GM21381 (cell line): ENCODE measurements around the gene SPEF2.

Source experiments
- ATAC-seq: cut with Tn5 transposase; IDR thresholded peaks from one replicate; pipeline ENCODE4 v1.9.1; 2021; ENCODE audit warnings: mild to moderate bottlenecking, moderate library complexity; ENCODE audit not compliant: unreplicated experiment

The SPEF2 gene

GRCh38 chr5:35780236-35780635 lies 162.6 kb downstream of the SPEF2 start:
- no peak for ATAC-seq

- no peak for ATAC-seq
Observed at GRCh38 chr5:35781181-35781790, 163.6 kb downstream of the SPEF2 start.

- ATAC-seq, result no peak
Observed at GRCh38 chr5:35783551-35783950, 165.9 kb downstream of the SPEF2 start.

GRCh38 chr5:35785601-35786085 lies 168.0 kb downstream of the SPEF2 start:
- no peak for ATAC-seq

DNA sequence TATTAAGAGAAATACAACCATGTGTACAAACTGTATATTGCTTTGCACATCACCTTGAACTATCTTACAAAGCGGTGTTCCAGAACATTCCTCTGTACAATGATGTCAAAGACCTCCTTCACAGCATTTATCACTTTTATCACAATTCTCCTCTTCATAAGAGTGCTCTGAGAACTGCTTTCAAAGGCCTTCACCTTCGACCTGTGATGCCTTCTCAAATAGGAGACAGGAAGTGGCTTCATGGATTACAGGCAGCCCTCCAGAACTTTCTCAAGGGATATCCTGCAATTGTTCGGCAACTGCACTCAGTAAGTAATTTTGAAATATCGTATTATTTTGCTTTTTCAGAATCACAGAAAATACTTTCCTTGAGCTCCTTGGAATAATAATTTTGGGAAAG lies 171.1 kb downstream of the SPEF2 start:
- ATAC-seq, result no peak

DNA sequence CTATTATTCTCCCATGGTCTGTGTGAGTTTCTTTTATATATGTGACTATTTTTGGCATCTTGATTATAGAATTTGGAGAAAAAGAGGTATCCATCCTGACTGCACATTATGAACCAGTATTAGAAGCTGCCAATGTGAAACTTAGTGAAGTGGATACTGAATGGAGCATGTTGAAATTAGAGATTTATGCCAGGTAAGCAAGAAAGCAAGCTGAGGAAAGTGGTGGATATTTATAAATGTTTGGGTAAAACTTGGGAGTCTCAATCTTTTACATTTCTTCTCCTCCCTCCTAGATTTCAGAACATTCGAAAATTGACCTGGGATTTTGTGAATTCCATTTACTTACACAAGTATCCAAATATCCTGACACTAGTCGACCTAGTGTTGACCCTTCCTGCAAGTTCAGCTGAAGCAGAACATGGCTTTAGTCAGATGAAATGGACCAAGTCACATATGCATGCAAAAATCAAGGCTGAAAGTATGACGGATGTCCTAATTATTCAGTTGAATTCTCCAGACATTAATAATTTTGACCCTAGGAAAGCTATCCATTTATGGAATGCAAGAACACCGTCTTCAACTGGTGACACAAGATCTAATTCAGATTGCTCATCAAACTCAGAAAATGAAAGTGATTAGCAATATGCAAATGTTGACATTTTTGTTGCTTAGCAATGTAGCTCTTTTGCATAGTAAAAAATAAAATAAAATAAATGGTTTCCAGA lies 172.2 kb downstream of the SPEF2 start:
- no peak for ATAC-seq

DNA sequence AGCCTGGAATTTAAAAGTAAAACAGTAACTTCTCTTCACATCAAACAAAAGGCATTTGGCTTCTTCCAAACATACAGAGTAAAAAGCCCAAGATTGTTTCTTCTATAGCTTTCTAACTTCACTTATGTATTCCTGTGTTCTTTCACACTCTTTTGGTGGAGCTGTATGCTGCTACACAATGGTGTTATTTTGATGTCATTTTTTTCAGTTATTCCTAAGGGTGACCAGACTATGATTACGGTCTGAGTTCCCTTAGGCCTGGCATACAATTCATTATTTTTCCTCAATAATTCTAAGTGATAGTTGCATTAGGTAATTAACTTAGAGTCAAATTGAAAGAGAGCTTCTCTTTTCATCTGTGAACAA lies 172.8 kb downstream of the SPEF2 start:
- no peak for ATAC-seq

GRCh38 chr5:35794328-35794619 lies 176.6 kb downstream of the SPEF2 start:
- no peak for ATAC-seq

GRCh38 chr5:35794684-35795375 lies 177.2 kb downstream of the SPEF2 start:
- no peak for ATAC-seq

DNA sequence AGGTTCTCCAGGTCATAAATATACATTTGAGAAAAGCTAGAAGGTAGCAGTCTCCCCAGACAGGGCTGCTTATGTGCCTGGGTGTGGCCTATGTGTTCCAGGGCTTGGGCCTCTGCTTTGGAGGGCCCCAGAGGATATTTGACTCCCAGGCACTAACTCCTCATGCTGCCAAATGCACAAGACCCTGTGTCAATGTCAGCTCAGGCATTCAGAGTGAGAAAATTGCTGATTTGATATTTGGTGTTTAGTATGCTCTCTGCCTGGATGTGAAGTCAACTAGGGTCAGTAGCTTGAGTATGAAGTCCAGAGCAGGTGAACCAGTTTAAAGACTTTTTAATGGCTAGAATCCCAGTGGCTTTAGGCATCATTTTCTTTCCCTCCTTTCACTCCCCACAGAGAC lies 181.5 kb downstream of the SPEF2 start:
- no peak for ATAC-seq

DNA sequence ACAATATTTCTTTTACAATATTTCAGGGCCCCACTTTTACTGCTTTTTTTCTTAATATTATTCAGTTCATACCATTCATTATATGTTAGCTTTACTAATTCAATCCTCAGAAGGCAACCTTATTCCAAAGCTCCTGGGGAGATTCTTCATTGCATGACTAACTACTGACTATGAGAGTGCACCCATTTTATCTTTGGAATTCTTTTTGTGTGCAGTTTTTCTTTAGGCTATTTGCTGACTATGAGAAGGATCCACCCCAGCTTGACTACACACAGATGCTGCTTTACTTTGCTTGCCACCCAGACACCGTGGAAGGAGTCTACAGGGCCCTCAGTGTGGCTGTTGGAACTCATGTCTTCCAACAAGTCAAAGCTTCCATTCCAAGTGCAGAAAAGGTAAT lies 182.1 kb downstream of the SPEF2 start:
- no peak for ATAC-seq

DNA sequence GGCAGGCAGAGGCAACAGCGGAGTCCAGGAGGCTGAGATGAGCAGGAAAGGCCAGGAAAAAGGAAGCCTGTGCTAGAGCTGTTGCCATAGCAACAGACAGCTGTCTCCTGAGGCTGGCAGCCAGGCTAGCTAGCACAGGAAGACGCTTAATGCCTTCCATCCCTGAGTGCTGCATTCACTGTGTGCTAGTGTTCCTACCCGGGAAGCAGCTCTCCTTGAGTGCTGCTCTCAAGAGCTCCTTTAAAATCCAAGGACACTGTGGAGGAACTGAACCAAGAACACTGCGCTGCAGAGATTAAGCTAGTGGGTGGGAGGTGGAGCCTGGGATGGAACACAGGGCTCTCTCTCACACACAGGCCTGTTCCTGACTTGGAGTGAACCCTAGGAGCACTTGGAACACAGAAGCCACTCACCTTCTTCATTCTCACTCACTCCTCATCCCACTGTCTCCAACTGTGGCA lies 185.6 kb downstream of the SPEF2 start:
- no peak for ATAC-seq

DNA sequence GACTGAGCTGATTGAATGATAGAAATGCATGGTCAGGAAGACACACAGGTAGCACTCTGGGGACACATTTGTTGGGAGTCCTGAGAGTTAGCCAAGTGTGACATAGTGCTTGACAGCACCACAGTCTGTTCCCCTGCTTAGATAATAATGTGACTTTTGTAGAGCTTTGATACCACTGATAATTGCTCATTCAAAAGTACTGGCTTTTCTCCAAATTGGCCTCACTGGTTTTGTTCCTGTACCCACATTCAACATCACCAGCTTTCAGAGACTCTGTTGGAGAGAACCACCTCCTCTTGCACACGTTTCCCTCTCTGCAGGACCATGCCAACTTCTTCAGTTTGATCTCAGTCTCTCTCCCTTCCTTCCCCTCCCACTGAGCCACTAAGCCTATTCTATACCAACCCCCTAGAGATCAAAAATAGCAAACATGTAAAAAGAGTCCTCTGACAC lies 186.6 kb downstream of the SPEF2 start:
- no peak for ATAC-seq

DNA sequence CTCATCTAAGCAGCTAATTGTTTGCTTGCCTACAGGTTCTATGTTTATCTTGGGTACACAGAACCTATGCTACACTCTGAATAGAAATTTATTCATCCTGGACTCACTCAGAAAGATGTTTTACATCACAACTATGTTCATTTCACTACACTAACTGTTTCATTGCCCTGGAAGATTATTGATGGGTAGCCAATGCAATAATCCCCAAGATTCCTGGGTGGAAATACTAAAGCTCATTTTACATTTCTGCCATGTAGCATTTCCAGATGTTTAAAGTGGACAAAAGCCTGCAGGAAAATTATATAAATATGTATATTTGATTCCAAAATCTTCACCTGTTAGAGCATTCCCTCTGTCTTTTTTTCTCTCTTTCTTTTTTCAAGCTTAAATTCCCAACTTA lies 187.2 kb downstream of the SPEF2 start:
- no peak for ATAC-seq

- ATAC-seq, result no peak
Observed at GRCh38 chr5:35810601-35811000, 192.9 kb downstream of the SPEF2 start.

- ATAC-seq, result no peak
Observed at GRCh38 chr5:35811108-35811741, 193.6 kb downstream of the SPEF2 start.

DNA sequence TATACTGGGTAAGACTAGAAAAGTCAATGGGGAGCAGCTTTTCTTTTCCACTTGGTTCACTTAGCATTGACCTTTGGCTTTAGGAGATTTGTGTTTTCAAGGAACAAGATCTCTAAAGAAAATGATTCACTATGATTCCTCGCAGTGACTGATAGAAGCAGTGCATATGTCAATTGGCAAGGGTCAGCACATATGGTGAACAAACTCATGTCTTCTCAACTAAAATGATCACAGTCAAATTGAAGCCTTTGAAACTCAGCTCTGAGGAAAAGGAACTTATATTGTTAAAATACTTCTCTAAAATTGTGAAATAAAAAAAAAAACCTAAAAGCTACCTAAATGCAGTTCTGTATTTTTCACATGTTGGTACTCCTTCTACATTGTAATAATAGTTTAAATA lies 195.9 kb downstream of the SPEF2 start:
- no peak for ATAC-seq

DNA sequence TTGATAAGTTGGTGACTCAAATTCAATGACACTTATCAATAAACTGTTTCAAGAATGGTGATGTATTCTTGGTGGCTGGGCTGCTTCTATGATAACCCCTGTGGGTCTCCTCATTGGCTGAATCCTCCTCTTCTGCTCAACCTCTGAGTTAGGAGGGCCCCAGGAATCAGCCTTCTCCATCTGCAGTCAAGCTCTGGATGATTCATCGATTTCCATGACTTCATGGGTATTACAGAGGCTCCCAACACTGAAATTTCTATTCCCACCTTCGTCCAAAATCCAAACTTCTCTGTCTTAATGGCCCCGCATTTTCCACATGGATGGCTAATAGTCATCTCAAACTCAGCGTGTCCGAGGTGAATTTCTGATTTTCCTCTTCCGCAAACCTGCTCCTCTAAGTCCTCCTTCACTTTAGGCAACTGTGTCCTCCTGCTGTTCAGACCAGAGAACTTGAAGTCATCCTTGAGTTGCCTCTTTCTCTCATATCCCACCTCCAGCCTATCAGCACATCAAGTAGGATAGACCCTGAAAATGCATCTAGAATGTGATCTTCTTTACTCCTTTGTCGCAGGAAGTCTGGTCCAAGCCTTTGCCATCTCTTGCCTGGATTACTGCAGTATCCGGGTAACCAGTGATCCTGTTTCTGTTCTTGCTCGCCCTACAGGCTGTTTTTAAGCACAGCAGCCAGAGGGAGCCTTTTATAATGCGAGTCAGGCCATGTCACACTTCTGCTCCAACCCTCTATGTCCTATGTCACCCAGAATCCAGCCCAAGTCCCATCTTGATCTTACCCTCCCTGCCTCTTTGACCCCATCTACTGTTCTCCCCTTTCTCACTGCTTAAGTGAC lies 197.7 kb downstream of the SPEF2 start:
- no peak for ATAC-seq

GRCh38 chr5:35816881-35817521 lies 199.3 kb downstream of the SPEF2 start:
- no peak for ATAC-seq

- no peak for ATAC-seq
Observed at GRCh38 chr5:35819026-35819425, 201.4 kb downstream of the SPEF2 start.
